Activated naive CD8-positive, alpha-beta T cell treated with anti-CD3 and anti-CD28 coated beads, Interleukin-2, amount 10 ng/mL, durations not matched to agents 7 days and 5 days (primary cell): ENCODE results near the gene CDH4. TPM values are rescaled to one million over a fixed set of nuclear protein-coding genes. Genes with fewer than 3 reads are reported as not detected.

Source experiments
- ATAC-seq: fragments of 150-1000 bp; cut with Tn5 transposase; one replicate; pipeline ENCODE4 v1.10.0; 2021; ENCODE audit warnings: low read depth, moderate library complexity
- POLR2A ChIA-PET: fragments of 350-600 bp; sonication (Branson Sonifier 250); formaldehyde crosslinking; loops from one replicate; lab custom pipeline; 2021; ENCODE audit warnings: antibody characterized with exemption; lab: Charles Lee
- DNase-seq: peaks from one replicate; pipeline ENCODE4 v3.0.0; 2021
- H3K27ac Mint-ChIP-seq: one replicate; pipeline ENCODE4 v1.8.0; 2022; ENCODE audit warnings: mild to moderate bottlenecking, mixed read lengths
- H3K27me3 Mint-ChIP-seq: one replicate; pipeline ENCODE4 v1.8.0; 2022; ENCODE audit warnings: mild to moderate bottlenecking, moderate library complexity, mixed read lengths
- H3K36me3 Mint-ChIP-seq: one replicate; pipeline ENCODE4 v1.8.0; 2021; ENCODE audit warnings: mild to moderate bottlenecking, mixed read lengths
- H3K4me1 Mint-ChIP-seq: one replicate; pipeline ENCODE4 v1.8.0; 2021; ENCODE audit warnings: mixed read lengths
- H3K4me3 Mint-ChIP-seq: one replicate; pipeline ENCODE4 v1.8.0; 2022; ENCODE audit warnings: mild to moderate bottlenecking, moderate library complexity, mixed read lengths
- H3K9me3 Mint-ChIP-seq: one replicate; pipeline ENCODE4 v1.8.0; 2021; ENCODE audit warnings: mixed read lengths
- total RNA-seq, 2 experiments: library from RNA; stranded (reverse); gene quantifications; one replicate each; pipeline ENCODE4 v1.2.3, GENCODE V29; 2021

Gene CDH4
- total RNA-seq, 2 experiments from 2014 or later = 0.14 to 0.20 TPM

DNA sequence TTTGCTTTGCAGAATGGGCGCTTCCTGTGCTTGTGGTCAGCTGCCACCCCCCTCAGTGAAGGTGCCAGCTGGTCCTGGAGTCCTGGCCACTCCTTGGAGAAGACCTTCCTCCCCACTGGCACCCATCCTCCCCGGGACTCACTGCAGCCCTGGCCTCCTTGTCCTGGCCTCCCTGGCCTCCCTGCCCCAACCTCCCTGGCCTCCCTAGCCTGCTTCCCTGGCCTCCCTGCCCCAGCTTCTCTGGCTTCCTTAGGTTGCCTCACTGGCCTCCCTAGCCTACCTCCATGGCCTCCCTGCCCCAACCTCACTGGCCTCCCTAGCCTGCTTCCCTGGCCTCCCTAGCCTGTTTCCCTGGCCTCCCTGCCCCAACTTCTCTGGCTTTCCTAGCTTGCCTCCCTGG, 297.8 kb downstream of the CDH4 start:
- ATAC-seq = no peak
- POLR2A ChIA-PET = no interaction called here
- H3K27me3 Mint-ChIP-seq = no peaks in the 10 kb centered on the region
- no peaks in the 10 kb centered on the region for H3K36me3 Mint-ChIP-seq
- no peak overlapping the region for H3K4me3 Mint-ChIP-seq
- no peak for DNase-seq
- no peak overlapping the region for H3K27ac Mint-ChIP-seq
- peaks cover 7% of the 10 kb centered on the region for H3K9me3 Mint-ChIP-seq
- H3K4me1 Mint-ChIP-seq = no peaks in the 10 kb centered on the region

DNA sequence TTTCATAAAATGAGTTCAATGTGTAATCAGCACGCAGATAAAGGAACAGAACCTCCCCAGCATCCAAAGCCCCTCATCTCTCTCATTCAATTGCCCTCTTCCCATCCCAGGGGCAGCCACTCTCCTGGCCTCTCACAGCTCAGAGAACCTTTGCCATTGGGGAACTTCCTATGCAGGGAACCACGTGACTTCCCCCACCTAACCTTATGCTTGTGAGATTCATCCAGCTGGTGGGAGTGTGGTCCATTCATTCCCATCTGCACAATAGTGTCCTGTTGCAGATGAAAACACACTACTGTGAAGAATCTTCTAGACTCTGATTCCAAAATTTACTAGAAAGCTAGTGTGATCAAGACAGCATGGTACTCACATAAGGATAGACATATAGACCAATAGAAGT, 299.3 kb downstream of the CDH4 start:
- DNase-seq (no peak), ATAC-seq (no peak)
- Mint-ChIP-seq H3K36me3 (no peaks in the 10 kb centered on the region), H3K27me3 (no peaks in the 10 kb centered on the region), H3K4me3 (no peak overlapping the region), H3K4me1 (no peaks in the 10 kb centered on the region), H3K9me3 (peaks cover 7% of the 10 kb centered on the region), H3K27ac (no peak overlapping the region)
- POLR2A ChIA-PET = no interaction called here

DNA sequence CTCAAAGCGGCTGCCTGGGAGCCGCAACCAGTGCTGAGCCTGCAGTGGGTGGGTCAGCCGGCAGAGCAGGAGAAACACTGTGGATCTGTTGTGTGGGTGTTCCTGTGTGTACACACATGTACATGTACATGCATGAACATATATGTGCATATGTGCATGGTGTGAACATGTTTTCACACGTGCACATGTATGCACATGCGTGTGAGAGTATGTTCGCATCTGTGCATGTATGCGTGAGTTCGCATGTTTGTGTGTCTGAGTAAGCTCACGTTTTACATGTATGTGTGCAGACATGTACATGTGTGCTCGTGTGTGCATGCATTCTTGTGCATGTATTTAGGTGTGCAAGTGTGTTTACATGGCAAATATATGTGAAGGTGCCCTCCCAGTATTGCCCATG, 302.6 kb downstream of the CDH4 start:
- H3K27ac Mint-ChIP-seq = no peak overlapping the region
- no peaks in the 10 kb centered on the region for H3K36me3 Mint-ChIP-seq
- DNase-seq (no peak), ATAC-seq (no peak)
- H3K4me1 Mint-ChIP-seq = no peaks in the 10 kb centered on the region
- POLR2A ChIA-PET = no interaction called here
- peaks cover 8% of the 10 kb centered on the region for H3K9me3 Mint-ChIP-seq
- H3K4me3 Mint-ChIP-seq = no peak overlapping the region
- H3K27me3 Mint-ChIP-seq = no peaks in the 10 kb centered on the region

DNA sequence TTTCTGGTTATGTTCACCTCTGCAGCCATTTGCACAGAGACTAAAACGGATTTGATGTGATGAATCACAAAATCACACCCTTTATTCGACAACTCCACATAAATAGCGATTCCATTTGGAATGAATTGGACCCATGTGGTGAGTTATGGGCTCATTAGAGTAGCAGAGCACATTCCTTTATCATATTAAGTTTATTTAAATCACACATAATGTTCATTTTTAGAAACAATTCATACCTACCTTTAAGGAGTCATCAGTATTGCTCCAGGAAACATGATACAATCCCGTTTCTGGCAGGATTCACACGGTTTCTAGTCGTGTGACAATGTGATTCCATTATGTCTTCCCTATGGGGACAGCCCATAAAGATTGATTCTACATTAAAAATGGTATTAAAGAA, 303.5 kb downstream of the CDH4 start:
- no peaks in the 10 kb centered on the region for H3K27me3 Mint-ChIP-seq
- peaks cover 8% of the 10 kb centered on the region for H3K9me3 Mint-ChIP-seq
- POLR2A ChIA-PET = no interaction called here
- no peak overlapping the region for H3K27ac Mint-ChIP-seq
- H3K36me3 Mint-ChIP-seq = no peaks in the 10 kb centered on the region
- DNase-seq (no peak), ATAC-seq (no peak)
- no peaks in the 10 kb centered on the region for H3K4me1 Mint-ChIP-seq
- H3K4me3 Mint-ChIP-seq = no peak overlapping the region

DNA sequence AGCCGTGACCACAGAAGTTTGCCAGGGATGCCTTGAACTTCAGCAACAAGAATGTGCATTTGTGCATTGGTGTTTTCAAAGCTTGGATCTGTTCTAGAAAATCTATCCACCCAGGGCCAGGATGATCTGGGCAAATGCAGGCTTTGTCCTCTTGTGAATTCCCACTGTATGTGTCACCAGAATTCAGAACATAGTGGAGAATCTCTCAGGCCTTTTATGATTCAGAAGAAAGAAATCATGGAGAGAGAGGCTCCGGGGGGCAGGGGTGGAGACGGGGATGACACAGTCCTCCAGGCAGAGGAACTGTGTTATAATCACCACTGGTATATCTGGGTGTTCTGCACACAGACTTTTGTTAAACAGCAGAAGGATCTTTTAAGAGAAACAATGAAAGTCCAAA, 304.1 kb downstream of the CDH4 start:
- H3K27ac Mint-ChIP-seq = no peak overlapping the region
- no peaks in the 10 kb centered on the region for H3K27me3 Mint-ChIP-seq
- ATAC-seq (no peak), DNase-seq (no peak)
- H3K4me1 Mint-ChIP-seq = no peaks in the 10 kb centered on the region
- H3K4me3 Mint-ChIP-seq = no peak overlapping the region
- no peaks in the 10 kb centered on the region for H3K36me3 Mint-ChIP-seq
- H3K9me3 Mint-ChIP-seq = peaks cover 8% of the 10 kb centered on the region
- POLR2A ChIA-PET = no interaction called here

DNA sequence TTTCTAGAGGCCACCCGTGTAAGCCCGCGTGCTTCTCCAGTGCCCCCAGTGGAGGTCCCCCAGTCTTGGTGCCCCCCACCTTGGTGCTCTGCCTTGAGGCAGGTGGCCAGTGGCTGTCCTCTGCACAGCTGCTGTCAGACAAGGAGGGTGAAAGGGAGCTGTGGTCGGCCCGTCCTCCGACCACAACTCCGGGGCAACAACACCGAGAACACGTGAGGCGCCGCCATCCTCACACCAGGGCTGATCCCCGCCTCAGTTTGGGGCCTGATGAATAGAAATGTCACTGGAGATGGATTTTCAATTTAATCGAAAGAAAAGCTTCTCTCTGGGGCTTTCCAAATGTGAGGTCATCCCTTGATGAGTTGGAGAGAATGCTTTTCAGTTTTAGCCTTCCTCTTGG, 304.6 kb downstream of the CDH4 start:
- H3K4me3 Mint-ChIP-seq = no peak overlapping the region
- H3K4me1 Mint-ChIP-seq = no peaks in the 10 kb centered on the region
- no peaks in the 10 kb centered on the region for H3K27me3 Mint-ChIP-seq
- no peaks in the 10 kb centered on the region for H3K36me3 Mint-ChIP-seq
- H3K9me3 Mint-ChIP-seq = peaks cover 6% of the 10 kb centered on the region
- ATAC-seq (no peak), DNase-seq (no peak)
- H3K27ac Mint-ChIP-seq = no peak overlapping the region
- POLR2A ChIA-PET = no interaction called here

DNA sequence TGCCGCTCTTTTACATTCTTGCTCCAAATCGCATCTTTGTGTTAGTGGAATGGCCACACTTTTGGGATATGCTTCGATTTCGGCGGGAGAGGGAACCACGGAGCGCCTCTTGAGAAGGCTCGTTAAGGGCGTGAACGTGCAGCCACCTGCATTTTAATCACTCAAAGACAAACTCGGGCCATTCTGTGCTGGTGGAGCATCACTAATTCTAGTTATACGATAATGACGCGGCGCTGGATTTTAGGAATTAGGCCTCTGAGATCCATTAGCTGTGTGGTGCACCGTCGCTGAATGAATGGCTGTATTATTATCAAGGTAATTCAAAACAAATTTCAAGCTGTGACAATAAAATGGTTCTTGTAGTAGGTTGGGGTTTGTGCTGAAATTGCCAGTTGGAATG, 305.6 kb downstream of the CDH4 start:
- ATAC-seq = no peak
- H3K27me3 Mint-ChIP-seq = no peaks in the 10 kb centered on the region
- no peaks in the 10 kb centered on the region for H3K4me1 Mint-ChIP-seq

DNA sequence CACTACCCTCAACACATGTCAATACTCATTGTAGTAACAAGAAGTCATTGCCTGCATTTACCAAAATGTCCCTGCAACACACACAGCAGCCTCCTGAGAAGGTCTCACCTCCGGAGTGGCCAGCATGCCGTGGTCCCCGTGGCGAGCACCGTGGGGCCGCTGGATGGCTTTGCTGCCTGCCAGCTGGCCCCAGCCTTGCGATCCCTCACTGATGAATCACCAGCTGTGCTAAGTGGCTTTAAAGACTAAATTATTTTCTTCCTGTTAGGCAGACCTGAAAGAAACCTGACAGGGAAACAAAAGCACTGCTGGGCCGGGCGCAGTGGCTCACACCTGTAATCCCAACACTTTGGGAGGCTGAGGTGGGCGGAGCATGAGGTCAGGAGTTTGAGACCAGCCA, 306.7 kb downstream of the CDH4 start:
- Mint-ChIP-seq H3K36me3 (no peaks in the 10 kb centered on the region), H3K9me3 (peaks cover 6% of the 10 kb centered on the region), H3K4me3 (no peak overlapping the region), H3K27me3 (no peaks in the 10 kb centered on the region), H3K27ac (no peak overlapping the region), H3K4me1 (no peaks in the 10 kb centered on the region)
- no peak for ATAC-seq
- DNase-seq = no peak
- POLR2A ChIA-PET = no interaction called here

More for the DNA sequence above, 305.6 kb downstream of the CDH4 start:
- no peak overlapping the region for H3K27ac Mint-ChIP-seq
- peaks cover 6% of the 10 kb centered on the region for H3K9me3 Mint-ChIP-seq
- no peaks in the 10 kb centered on the region for H3K36me3 Mint-ChIP-seq
- POLR2A ChIA-PET = no interaction called here
- no peak overlapping the region for H3K4me3 Mint-ChIP-seq
- no peak for DNase-seq

DNA sequence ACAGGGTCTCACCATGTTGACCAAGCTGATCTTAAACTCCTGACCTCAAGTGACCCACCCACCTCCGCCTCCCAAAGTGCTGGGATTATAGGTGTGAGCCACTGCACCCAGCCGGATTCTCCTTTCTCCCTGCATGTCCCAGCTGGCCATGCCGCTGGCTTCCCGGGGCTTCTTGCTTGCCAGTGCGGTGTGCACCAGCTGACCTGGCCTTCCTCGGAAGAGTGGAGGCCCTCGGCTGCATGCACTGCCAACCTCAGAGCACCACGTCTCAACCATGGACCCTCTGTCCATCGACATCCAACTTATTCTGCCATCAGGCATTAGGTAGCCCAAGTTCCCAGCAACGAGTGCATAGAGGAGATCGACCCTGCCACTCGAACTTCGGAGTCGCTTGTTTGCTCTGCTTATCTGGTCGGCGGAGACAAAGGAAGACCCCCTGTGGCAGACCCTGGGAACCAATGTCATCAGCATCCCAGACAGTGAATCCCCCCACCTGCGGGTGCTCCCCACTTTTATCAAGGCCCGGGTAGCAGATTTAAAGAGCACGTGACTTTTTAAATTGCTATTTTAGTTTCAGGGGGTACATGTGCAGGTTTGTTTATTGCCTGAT, 307.8 kb downstream of the CDH4 start:
- H3K4me3 Mint-ChIP-seq = no peak overlapping the region
- H3K27ac Mint-ChIP-seq = no peak overlapping the region
- H3K27me3 Mint-ChIP-seq = no peaks in the 10 kb centered on the region
- POLR2A ChIA-PET = interaction anchor here (0.7 kb wide), 1 partner anchor 144 kb away, joined by 4 read pairs; no protein-coding TSS in a partner anchor
- ATAC-seq (no peak), DNase-seq (no peak)
- no peaks in the 10 kb centered on the region for H3K36me3 Mint-ChIP-seq
- H3K9me3 Mint-ChIP-seq = peaks cover 4% of the 10 kb centered on the region
- H3K4me1 Mint-ChIP-seq = no peaks in the 10 kb centered on the region

DNA sequence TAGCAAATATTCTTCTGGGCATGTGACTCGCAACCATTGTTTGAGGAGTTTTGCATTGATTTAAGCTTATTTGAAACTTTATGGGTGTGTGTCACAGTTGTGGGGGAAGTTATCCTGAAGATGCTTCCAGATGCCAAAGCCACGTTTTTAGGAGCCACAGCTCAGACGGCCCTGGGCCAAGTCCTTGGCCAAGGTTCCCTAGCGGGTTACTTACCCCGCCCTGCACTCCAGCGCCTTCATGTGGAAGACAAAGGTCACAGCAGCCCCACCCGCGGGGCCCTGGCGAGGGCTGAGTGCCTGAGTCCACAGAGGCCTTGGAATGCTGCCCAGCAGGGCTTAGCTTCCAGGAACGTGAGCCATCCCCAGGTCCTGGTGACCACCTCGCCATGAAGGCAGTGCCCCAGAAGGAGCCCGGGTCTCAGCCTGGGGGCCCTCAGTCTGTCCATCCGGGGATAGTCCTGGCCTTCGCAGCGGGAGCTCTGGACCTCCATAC, 308.3 kb downstream of the CDH4 start:
- POLR2A ChIA-PET = no interaction called here

DNA sequence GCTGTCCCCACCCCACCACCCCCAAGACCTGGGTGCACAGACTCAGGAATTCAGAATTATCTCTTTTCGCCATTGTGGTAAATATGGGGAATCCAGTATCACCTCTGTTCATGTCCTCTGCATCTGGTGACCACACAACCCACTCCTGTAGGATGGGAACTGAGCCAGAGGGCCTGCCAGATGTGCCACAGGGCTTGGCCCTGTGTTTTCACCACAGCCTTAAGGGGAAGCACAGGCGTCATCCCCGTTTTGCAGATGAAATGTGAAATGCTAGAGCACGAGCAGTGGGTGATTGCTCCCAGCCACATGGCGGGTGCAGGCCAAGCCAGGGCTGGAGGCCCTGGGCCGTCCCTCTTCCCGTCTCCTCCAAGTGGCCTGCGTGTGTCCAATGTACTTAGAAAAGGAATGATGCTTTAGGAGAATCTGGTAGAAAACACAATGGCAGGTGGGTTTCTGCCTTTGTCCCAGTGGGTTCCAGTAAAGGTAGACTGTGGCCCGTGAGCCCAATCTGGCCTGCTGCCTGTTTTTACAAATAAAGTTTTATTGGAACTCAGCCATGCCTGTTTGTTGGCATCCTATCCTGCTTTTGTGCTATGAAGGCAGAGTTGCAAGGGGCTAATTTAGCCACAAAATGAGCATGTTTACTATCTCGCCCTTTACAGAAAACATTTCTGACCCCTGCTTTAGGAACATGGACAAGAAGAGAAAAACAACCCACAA, 309.2 kb downstream of the CDH4 start:
- no peak overlapping the region for H3K27ac Mint-ChIP-seq
- H3K9me3 Mint-ChIP-seq = peaks cover 2% of the 10 kb centered on the region
- POLR2A ChIA-PET = no interaction called here
- ATAC-seq = no peak
- no peaks in the 10 kb centered on the region for H3K4me1 Mint-ChIP-seq
- DNase-seq = no peak
- H3K27me3 Mint-ChIP-seq = no peaks in the 10 kb centered on the region
- no peaks in the 10 kb centered on the region for H3K36me3 Mint-ChIP-seq
- H3K4me3 Mint-ChIP-seq = no peak overlapping the region

More for the DNA sequence above, 308.3 kb downstream of the CDH4 start:
- DNase-seq (no peak), ATAC-seq (no peak)
- no peak overlapping the region for H3K27ac Mint-ChIP-seq
- H3K9me3 Mint-ChIP-seq = peaks cover 2% of the 10 kb centered on the region
- H3K4me3 Mint-ChIP-seq = no peak overlapping the region
- no peaks in the 10 kb centered on the region for H3K27me3 Mint-ChIP-seq
- no peaks in the 10 kb centered on the region for H3K4me1 Mint-ChIP-seq
- no peaks in the 10 kb centered on the region for H3K36me3 Mint-ChIP-seq

DNA sequence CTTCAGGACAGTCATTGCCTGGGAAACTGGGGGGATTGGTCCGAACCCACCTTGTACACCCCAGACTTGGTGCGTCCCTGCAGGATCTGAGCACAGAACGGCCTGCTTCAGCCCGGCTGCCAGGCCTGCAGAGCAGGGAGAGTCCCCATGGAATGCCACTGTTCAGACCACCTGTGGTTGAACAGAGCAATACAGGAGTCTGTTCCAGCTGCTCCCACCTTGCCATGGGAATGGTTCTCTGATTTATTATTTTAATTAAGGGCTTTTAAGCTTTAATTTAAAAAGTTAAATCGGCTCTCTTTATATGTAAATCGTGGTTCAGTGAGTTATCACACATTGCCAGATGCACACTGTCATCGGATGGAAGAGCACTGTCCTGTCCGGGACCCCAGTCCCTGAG, 310.4 kb downstream of the CDH4 start:
- Mint-ChIP-seq H3K9me3 (peaks cover under 1% of the 10 kb centered on the region), H3K27me3 (no peaks in the 10 kb centered on the region), H3K36me3 (no peaks in the 10 kb centered on the region), H3K4me3 (no peak overlapping the region), H3K27ac (no peak overlapping the region), H3K4me1 (no peaks in the 10 kb centered on the region)
- POLR2A ChIA-PET = no interaction called here
- no peak for DNase-seq
- ATAC-seq = no peak

DNA sequence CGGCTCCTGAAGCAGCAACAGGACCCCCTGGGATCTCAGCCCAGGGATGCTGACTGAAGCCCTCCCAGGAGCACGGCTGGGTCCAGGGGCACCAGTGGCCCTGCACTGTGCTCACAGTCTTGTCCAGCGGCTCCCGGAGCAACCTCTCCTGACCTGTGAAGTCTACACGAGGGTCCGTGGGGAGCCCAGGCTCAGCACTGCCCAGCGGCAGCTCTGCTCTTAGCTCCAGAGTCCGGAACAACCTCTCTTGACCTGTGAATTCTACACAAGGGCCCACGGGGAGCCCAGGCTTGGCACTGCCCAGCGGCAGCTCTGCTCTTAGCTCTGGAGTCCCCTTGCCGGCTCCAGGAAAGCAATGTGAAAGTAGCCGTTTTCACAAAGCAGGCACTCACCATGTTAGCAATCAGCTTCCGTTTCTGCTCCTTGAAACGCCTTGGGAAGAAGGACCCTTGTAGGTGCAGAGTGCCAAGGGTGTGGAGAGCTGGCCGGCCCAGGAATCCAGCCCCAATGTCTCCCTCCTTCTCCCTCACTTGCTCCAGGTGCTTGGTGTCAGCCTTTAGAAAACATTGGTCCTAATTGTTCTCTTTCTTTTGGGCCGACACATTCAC, 310.9 kb downstream of the CDH4 start:
- POLR2A ChIA-PET = no interaction called here
- no peak overlapping the region for H3K27ac Mint-ChIP-seq
- no peak overlapping the region for H3K4me3 Mint-ChIP-seq
- DNase-seq (no peak), ATAC-seq (no peak)
- no peaks in the 10 kb centered on the region for H3K9me3 Mint-ChIP-seq
- H3K27me3 Mint-ChIP-seq = no peaks in the 10 kb centered on the region
- H3K36me3 Mint-ChIP-seq = no peaks in the 10 kb centered on the region
- H3K4me1 Mint-ChIP-seq = no peaks in the 10 kb centered on the region

DNA sequence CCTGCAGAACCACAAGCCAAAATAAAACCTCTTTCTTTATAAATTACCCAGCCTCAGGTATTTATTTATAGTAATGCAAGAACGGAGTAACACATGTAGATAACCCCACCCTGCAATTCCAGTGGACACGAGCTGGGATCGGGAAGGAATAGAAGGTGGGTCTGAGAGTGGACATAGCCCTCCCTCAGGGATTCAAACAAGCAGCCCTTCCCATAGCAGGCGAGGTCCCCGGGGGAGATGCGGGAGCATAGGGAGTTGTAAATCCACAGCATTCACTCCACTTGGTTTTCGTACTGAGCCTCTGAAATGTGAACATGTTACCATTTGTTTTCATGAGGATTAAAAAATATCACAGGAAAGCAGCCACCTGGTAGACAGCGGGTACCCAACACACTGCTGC, 312.6 kb downstream of the CDH4 start:
- no peak for ATAC-seq
- no peak overlapping the region for H3K27ac Mint-ChIP-seq
- no peaks in the 10 kb centered on the region for H3K9me3 Mint-ChIP-seq
- POLR2A ChIA-PET = no interaction called here
- H3K4me3 Mint-ChIP-seq = no peak overlapping the region
- H3K36me3 Mint-ChIP-seq = no peaks in the 10 kb centered on the region
- no peaks in the 10 kb centered on the region for H3K27me3 Mint-ChIP-seq
- DNase-seq = no peak
- H3K4me1 Mint-ChIP-seq = no peaks in the 10 kb centered on the region
